HFF-Myc (cell line): ENCODE results near the gene TSGA10IP.

Experiments used
- DNase-seq: peaks from one replicate; pipeline ENCODE4 v3.0.0-alpha.2; 2011; ENCODE audit warnings: low read depth; ENCODE audit errors: extremely low read depth
- H3K4me3 ChIP-seq: replicated peaks from 2 replicates; pipeline ENCODE4 v1.5.1; 2011; ENCODE audit warnings: low read depth, mild to moderate bottlenecking, control low read depth, low read length
- TF ChIP-seq, protein P1 (sequence below): IDR thresholded peaks from 2 replicates; pipeline ENCODE4 v1.5.1; 2012; ENCODE audit warnings: mild to moderate bottlenecking, low read depth, low read length, control low read depth; ENCODE audit errors: missing control alignments

TSGA10IP gene

GRCh38 chr11:66004186-66004585, 58.9 kb downstream of the TSGA10IP start:
- TF ChIP-seq, protein P1, sequence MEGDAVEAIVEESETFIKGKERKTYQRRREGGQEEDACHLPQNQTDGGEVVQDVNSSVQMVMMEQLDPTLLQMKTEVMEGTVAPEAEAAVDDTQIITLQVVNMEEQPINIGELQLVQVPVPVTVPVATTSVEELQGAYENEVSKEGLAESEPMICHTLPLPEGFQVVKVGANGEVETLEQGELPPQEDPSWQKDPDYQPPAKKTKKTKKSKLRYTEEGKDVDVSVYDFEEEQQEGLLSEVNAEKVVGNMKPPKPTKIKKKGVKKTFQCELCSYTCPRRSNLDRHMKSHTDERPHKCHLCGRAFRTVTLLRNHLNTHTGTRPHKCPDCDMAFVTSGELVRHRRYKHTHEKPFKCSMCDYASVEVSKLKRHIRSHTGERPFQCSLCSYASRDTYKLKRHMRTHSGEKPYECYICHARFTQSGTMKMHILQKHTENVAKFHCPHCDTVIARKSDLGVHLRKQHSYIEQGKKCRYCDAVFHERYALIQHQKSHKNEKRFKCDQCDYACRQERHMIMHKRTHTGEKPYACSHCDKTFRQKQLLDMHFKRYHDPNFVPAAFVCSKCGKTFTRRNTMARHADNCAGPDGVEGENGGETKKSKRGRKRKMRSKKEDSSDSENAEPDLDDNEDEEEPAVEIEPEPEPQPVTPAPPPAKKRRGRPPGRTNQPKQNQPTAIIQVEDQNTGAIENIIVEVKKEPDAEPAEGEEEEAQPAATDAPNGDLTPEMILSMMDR, result no peak

GRCh38 chr11:66006134-66006890, 61.0 kb downstream of the TSGA10IP start:
- no peak for DNase-seq
- TF ChIP-seq, protein P1, result no peak

More at GRCh38 chr11:66004186-66004585, 58.9 kb downstream of the TSGA10IP start:
- H3K4me3 ChIP-seq, result no peak overlapping the region
- DNase-seq, result no peak

DNA sequence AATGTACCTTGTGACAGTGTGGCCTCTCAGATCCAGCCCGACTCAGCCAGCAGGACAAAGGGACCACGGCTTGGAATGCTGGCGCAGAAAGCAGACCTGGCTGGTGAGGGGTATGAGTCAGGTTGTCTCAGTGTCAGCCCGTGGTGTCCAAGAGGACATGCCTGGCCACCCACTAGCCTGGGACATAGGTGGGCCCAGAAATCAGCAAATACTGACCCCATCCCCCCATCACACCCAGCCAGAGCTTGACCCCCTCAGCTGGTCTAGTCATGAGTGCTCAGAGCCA, 61.6 kb downstream of the TSGA10IP start:
- TF ChIP-seq, protein P1, result no peak
- no peak for DNase-seq

More at GRCh38 chr11:66006134-66006890, 61.0 kb downstream of the TSGA10IP start:
- no peak overlapping the region for H3K4me3 ChIP-seq

DNA sequence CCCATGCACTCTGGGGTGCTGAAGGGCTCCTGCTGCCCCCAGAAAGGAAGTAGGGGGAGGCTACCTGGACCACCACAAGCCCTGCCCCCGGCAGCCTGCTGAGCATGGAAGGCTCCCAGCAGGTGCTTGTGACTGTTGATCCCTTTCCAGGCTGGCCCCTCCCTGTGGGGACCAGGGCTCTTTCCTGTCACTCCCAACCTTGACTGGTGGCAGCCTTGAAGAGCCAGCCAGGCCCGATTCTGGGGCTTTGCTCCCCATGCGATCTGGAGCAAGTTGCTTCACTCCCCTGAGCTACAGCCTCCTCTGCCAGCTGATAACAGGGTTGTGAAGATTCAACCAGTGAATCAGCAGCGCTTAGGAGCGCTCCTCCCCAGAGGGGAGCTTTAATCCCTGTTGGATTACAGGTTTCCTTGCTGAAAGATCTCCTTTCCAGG, 61.9 kb downstream of the TSGA10IP start:
- TF ChIP-seq, protein P1, result no peak
- no peak for DNase-seq
- H3K4me3 ChIP-seq, result no peak overlapping the region

More for the DNA sequence above, 61.6 kb downstream of the TSGA10IP start:
- H3K4me3 ChIP-seq, result no peak overlapping the region

GRCh38 chr11:66008095-66008467, 62.8 kb downstream of the TSGA10IP start:
- DNase-seq, result no peak
- no peak overlapping the region for H3K4me3 ChIP-seq
- TF ChIP-seq, protein P1, result no peak

DNA sequence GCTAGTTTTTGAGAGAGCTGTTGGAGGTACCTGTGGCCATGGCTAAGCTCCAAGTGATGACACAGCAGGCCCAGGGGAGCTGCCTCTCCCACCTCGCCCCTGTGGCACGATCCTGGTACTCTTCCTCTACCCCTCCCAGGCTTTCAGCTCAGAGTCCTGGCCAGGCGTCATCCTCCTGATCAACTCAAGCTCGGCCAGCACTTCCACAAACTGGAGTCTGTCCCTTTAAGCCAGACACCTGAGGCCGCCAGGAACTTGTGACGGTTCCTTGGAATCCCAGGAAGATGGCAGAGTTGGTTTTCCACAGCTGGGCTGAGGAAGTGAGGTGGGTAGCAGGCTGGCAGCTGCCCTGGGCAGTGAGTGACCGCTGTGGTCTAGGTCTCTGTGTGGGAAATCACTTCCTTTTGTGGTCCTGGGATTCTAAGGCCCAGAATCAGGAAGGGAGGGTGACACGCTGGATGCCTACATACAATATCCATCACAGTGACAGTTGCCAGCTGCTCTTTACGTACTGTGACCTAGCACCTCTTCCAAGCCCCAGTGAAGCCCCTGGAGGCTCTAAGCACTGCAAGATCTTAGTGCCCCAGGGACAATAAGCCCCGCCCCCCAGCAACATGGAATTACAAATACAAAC, 63.3 kb downstream of the TSGA10IP start:
- no peak for DNase-seq
- H3K4me3 ChIP-seq, result no peak overlapping the region
- TF ChIP-seq, protein P1, result no peak
